Thymus (tissue), 11 donors: ENCODE data around the gene GALNT4. TPM values are rescaled to one million over a fixed set of nuclear protein-coding genes. Genes with fewer than 3 reads are reported as not detected.

Experiments
- DNase-seq, 9 donors: peaks; one replicate each; pipeline ENCODE4 v3.0.0-alpha.2; 2013; ENCODE audit warnings: low spot score in 9 of 9, low read depth in 6 of 9, missing footprints in 1 of 9
- H3K27ac ChIP-seq, 2 donors: one replicate each; pipeline ENCODE4 v1.5.1; 2013; ENCODE audit warnings: control low read depth in 1 of 2, low read depth in 1 of 2, low read length in 1 of 2, mild to moderate bottlenecking in 1 of 2, moderate library complexity in 1 of 2
- H3K27me3 ChIP-seq, 2 donors: one replicate each; pipeline ENCODE4 v1.5.1; 2013; ENCODE audit warnings: low read length in 1 of 2; ENCODE audit not compliant: control insufficient read depth in 2 of 2, insufficient read depth in 1 of 2
- H3K36me3 ChIP-seq, 2 donors: one replicate each; pipeline ENCODE4 v1.5.1; 2013; ENCODE audit warnings: low read length in 1 of 2, mild to moderate bottlenecking in 1 of 2, moderate library complexity in 1 of 2; ENCODE audit not compliant: control insufficient read depth in 2 of 2, insufficient read depth in 2 of 2
- H3K4me1 ChIP-seq, 2 donors: one replicate each; pipeline ENCODE4 v1.5.1; 2013; ENCODE audit warnings: low read length in 2 of 2; ENCODE audit not compliant: control insufficient read depth in 2 of 2, insufficient read depth in 2 of 2
- H3K4me3 ChIP-seq, 2 donors: one replicate each; pipeline ENCODE4 v1.5.1; 2013; ENCODE audit warnings: low read length in 2 of 2, control low read depth in 1 of 2, mild to moderate bottlenecking in 1 of 2
- H3K9me3 ChIP-seq, 2 donors: one replicate each; pipeline ENCODE4 v1.5.1; 2013; ENCODE audit warnings: low read length in 1 of 2, mild to moderate bottlenecking in 1 of 2; ENCODE audit not compliant: control insufficient read depth in 2 of 2, insufficient read depth in 1 of 2
- WGBS: extraction: QIAGEN DNeasy Blood & Tissue Kit; methylation state at CpG from one replicate; pipeline ENCODE4 v1.1.7; 2013; 5-methylcytosine and 5-hydroxymethylcytosine counted together
- polyA plus RNA-seq: library from polyadenylated mRNA; stranded (reverse); fragments of 200-250 nt; gene quantifications from one replicate; pipeline ENCODE4 v1.2.3, GENCODE V29; 2013
- total RNA-seq: library from RNA; stranded (reverse); fragments of 120-200 nt; gene quantifications from one replicate; pipeline ENCODE4 v1.2.4, GENCODE V29; 2013
- donor health status: healthy.

Gene GALNT4
- total and polyA plus RNA-seq, 2 donors = 1.3 to 2.9 TPM

GRCh38 chr12:89506050-89506449, 18.5 kb downstream of the GALNT4 start:
- WGBS = 61% methylated on average over 1 of the region's 1 CpG
- Histone ChIP-seq H3K27me3 (no peaks in the 10 kb centered on the region), H3K4me1 (no peaks in the 10 kb centered on the region), H3K9me3 (no peaks in the 10 kb centered on the region), H3K27ac (no peak overlapping the region), H3K4me3 (no peak overlapping the region), H3K36me3 (no peaks in the 10 kb centered on the region)
- DNase-seq = no peak

GRCh38 chr12:89504560-89505346, 19.8 kb downstream of the GALNT4 start:
- H3K36me3 ChIP-seq = no peaks in the 10 kb centered on the region
- no peaks in the 10 kb centered on the region for H3K27me3 ChIP-seq
- H3K4me1 ChIP-seq = no peaks in the 10 kb centered on the region
- no peak for DNase-seq
- H3K4me3 ChIP-seq = no peak overlapping the region
- no peak overlapping the region for H3K27ac ChIP-seq
- no peaks in the 10 kb centered on the region for H3K9me3 ChIP-seq
- 98% methylated on average over 6 of the region's 6 CpGs for WGBS

GRCh38 chr12:89501793-89502192, 22.8 kb downstream of the GALNT4 start:
- Histone ChIP-seq H3K9me3 (no peaks in the 10 kb centered on the region), H3K4me3 (no peak overlapping the region), H3K4me1 (no peaks in the 10 kb centered on the region), H3K27me3 (no peaks in the 10 kb centered on the region), H3K36me3 (no peaks in the 10 kb centered on the region), H3K27ac (no peak overlapping the region)
- no peak for DNase-seq

GRCh38 chr12:89499857-89500256, 24.7 kb downstream of the GALNT4 start:
- no peaks in the 10 kb centered on the region for H3K36me3 ChIP-seq
- H3K4me1 ChIP-seq = no peaks in the 10 kb centered on the region
- DNase-seq = no peak
- no peak overlapping the region for H3K27ac ChIP-seq
- H3K4me3 ChIP-seq = no peak overlapping the region
- 98% methylated on average over 19 of the region's 19 CpGs for WGBS
- H3K9me3 ChIP-seq = no peaks in the 10 kb centered on the region
- no peaks in the 10 kb centered on the region for H3K27me3 ChIP-seq

- H3K9me3 ChIP-seq = no peaks in the 10 kb centered on the region
- 98% methylated on average over 4 of the region's 4 CpGs for whole genome bisulfite sequencing
- H3K27me3 ChIP-seq = no peaks in the 10 kb centered on the region
- DNase-seq = no peak
- no peak overlapping the region for H3K4me3 ChIP-seq
- no peaks in the 10 kb centered on the region for H3K4me1 ChIP-seq
- no peaks in the 10 kb centered on the region for H3K36me3 ChIP-seq
- no peak overlapping the region for H3K27ac ChIP-seq
Measured at GRCh38 chr12:89497467-89497866, 27.1 kb downstream of the GALNT4 start.

GRCh38 chr12:89497005-89497404, 27.6 kb downstream of the GALNT4 start:
- no peak overlapping the region for H3K27ac ChIP-seq
- no peak for DNase-seq
- H3K4me1 ChIP-seq = no peaks in the 10 kb centered on the region
- WGBS = 97% methylated on average over 4 of the region's 4 CpGs
- H3K4me3 ChIP-seq = no peak overlapping the region
- no peaks in the 10 kb centered on the region for H3K36me3 ChIP-seq
- no peaks in the 10 kb centered on the region for H3K27me3 ChIP-seq
- H3K9me3 ChIP-seq = no peaks in the 10 kb centered on the region

GRCh38 chr12:89494411-89495231, 30.0 kb downstream of the GALNT4 start:
- Histone ChIP-seq H3K4me1 (no peaks in the 10 kb centered on the region), H3K27ac (no peak overlapping the region), H3K4me3 (no peak overlapping the region), H3K36me3 (peaks cover 1 to 4% of the 10 kb centered on the region in 2 donors), H3K27me3 (no peaks in the 10 kb centered on the region), H3K9me3 (no peaks in the 10 kb centered on the region)
- WGBS = 95% methylated on average over 9 of the region's 9 CpGs
- DNase-seq = no peak

GRCh38 chr12:89493670-89494302, 30.8 kb downstream of the GALNT4 start:
- Histone ChIP-seq H3K4me1 (no peaks in the 10 kb centered on the region), H3K27me3 (no peaks in the 10 kb centered on the region), H3K27ac (no peak overlapping the region), H3K36me3 (peaks cover 4 to 6% of the 10 kb centered on the region in 2 donors), H3K4me3 (no peak overlapping the region), H3K9me3 (no peaks in the 10 kb centered on the region)
- 85% methylated on average over 5 of the region's 5 CpGs for WGBS
- DNase-seq = no peak

GRCh38 chr12:89492883-89493282, 31.7 kb downstream of the GALNT4 start:
- DNase-seq = no peak
- H3K27me3 ChIP-seq = no peaks in the 10 kb centered on the region
- 87% methylated on average over 5 of the region's 5 CpGs for WGBS
- no peak overlapping the region for H3K4me3 ChIP-seq
- H3K9me3 ChIP-seq = no peaks in the 10 kb centered on the region
- H3K36me3 ChIP-seq = peaks cover 4 to 6% of the 10 kb centered on the region in 2 donors
- H3K27ac ChIP-seq = no peak overlapping the region
- no peaks in the 10 kb centered on the region for H3K4me1 ChIP-seq
